GM12873 (cell line): ENCODE data around the gene TTPAL.

Experiments
- CTCF ChIP-seq: IDR thresholded peaks from 2 replicates; pipeline ENCODE4 v1.5.1; 2012; ENCODE audit warnings: low read depth, mild to moderate bottlenecking, moderate library complexity, low read length, control low read depth; ENCODE audit not compliant: insufficient read depth; ENCODE audit errors: missing control alignments

The TTPAL gene

DNA sequence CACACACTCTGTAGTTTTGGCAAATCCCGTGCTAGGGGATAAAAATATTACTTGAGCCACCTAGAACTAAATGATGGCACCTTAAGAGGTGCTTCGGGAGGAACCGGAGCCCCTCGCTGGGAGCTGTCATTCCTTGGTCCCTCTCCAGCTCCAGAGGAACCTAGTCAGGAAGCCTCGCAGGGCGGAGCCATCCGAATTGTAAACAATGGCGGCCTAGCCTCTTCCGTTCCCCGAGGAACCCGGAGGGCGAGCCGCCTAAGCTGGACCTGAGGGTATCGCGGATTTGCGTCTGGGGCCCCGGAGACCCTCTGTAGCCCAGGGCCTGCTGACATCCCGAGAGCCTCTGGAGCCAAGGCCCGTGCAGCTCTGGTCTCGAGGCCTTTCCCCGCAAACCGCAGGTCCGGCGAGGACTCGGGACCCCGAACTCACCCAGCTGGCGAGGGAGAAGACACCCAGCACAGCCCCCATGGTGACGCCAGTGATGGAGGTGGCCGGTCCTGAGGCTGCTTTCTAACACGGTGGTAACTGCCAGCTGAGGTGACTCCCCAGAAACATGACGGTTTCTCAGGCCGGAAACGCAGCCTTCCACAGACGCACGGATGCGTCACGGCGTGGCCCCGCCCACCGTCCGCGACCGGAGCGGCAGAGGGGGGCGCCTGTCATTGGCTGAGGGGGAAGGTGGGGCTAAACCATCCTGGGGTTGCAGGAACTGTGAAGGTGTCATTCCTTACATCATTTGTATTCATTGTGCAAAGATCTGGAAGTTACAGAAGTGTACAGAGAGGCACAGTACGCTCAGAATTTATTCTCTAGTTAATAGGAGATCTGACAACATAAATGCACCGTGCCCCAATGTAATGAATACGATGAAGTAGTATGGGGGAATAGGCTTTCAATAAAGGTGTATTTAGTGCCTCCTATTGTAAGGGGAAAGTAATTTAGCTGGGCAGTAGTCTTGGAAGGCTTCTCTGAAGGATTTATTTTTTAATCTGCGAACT is 46.1 kb downstream of the TTPAL start, which contains the start of gene SERINC3:
TSS of gene SERINC3 (minus strand) at position 587 of the 998 bp plus-strand sequence. CDS start at position 468, 119 bp downstream.
- TF ChIP-seq CTCF = peak; percentile 25

DNA sequence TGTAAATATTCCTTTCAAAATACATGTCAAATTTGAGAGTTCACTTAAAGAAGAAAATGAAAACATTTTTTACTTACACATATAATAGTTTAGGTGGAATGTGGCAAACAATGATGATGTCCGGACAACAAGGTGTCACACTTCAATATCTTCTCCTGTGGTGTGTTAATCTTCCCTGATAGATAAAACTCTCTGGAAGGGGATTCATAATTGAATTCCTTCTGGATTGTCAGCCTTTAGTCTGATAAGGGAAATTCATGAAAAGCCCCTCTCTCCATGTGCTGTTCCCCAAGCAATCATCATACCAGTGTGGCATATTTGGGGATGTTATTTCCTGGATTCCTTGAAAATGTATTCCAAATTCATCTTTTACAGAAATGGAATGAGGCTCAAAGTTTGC is 47.2 kb downstream of the TTPAL start:
- TF ChIP-seq CTCF = no peak

DNA sequence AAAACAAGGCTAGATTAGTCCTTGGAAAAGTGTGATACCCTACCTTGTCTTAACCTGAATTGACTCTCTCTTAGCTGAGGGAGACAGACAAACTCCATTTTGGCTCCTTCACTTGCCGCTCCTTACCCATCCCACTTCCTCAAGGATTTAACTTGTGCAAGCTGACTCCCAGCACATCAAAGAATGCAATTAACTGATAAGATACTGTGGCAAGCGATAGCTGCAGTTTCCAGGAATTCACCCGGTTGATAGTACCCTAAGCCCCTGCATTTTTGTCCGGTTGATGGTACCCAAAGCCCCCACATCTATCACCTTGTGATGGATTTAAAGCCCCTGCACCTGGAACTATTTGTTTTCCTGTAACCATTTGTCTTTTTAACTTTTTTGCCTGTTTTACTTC is 48.1 kb downstream of the TTPAL start:
- TF ChIP-seq CTCF = no peak

GRCh38 chr20:44526129-44526528 is 50.5 kb downstream of the TTPAL start:
- no peak for TF ChIP-seq CTCF

GRCh38 chr20:44527716-44528199 is 52.1 kb downstream of the TTPAL start:
- TF ChIP-seq CTCF = no peak

DNA sequence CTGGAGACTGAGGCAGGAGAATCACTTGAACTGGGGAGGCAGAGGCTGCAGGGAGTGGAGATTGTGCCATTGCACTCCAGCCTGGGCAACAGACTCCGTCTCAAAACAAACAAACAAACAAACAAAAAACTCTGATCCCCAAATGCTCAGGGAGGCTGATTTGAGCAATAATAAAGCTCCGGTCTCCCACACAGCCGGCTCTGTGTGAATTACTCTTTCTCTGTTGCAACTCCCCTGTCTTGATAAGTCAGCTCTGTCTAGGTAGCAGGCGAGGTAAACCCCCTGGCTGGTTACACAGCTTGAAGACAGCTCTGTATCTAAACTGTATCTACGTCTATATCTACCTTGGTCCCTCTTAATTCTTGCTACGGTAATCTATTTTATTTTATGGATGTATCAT is 52.6 kb downstream of the TTPAL start:
- no peak for TF ChIP-seq CTCF

DNA sequence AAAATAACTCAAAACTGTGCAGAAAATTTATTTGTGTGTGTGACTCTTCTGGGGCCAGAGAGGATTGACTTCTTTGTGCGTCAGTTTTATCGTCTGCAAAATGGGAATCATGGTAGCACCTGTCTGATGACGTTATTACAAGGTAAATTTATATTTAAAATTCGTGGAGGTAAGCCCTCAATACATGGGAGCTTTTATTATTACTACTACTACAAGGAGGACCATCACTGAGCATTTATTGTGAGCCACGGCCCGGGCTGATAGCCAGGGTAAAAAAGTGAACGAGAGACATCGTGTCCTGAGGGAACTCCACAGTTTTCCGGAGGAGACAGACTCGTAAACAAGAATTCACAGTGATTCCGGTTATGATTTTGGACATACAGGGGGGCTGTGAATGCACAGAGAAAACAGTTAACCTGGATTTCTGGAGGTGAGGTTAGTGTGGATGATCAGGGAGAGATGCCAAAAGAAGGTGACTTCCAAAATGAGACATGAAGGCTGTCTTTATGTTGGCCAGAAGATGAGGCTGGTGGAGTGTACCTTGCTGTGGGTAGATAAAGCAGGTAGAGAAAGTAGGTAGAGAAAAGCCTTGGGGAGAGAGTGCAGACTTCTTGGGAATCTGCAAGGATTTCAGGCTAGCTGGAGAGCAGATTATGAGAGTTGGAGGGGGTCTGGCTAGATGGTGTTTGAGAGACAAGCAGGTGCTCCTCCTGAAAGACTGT is 56.7 kb downstream of the TTPAL start:
- TF ChIP-seq CTCF = no peak
